Ovary (tissue), 9 donors: Measurements from ENCODE around the gene RANBP10. TPM values are rescaled to one million over a fixed set of nuclear protein-coding genes. Genes with fewer than 3 reads are reported as not detected.

ENCODE experiments used
- DNase-seq, 5 donors: peaks; one replicate each; pipeline ENCODE4 v3.0.0-alpha.2; 2019 to 2020
- H3K27ac ChIP-seq, 2 donors: fragments of 200-600 bp; one replicate each; pipeline versions ENCODE4 v1.5.1 to v1.8.0; 2019 to 2022
- H3K27me3 ChIP-seq: fragments of 200-600 bp; one replicate; pipeline ENCODE4 v1.8.0; 2022
- H3K36me3 ChIP-seq: fragments of 200-600 bp; sonication (generic); one replicate; pipeline ENCODE4 v1.5.1; 2019
- H3K4me1 ChIP-seq: one replicate; pipeline ENCODE4 v1.8.1; 2013; ENCODE audit warnings: mild to moderate bottlenecking, moderate library complexity; ENCODE audit not compliant: insufficient read depth
- H3K4me3 ChIP-seq: fragments of 200-600 bp; sonication (generic); one replicate; pipeline ENCODE4 v1.5.1; 2017
- H3K9me3 ChIP-seq, 2 donors: fragments of 200-600 bp in 1 of 2; sonication (generic) in 1 of 2; one replicate each; pipeline versions ENCODE4 v1.5.1 to v1.8.1; 2013 to 2019; ENCODE audit warnings: mild to moderate bottlenecking in 1 of 2, moderate library complexity in 1 of 2
- EP300 ChIP-seq: sonication (generic); formaldehyde crosslinking; IDR thresholded peaks from one replicate; pipeline ENCODE4 v1.6.1; 2017; ENCODE audit warnings: antibody characterized with exemption
- POLR2A ChIP-seq: fragments of 450-650 bp; IDR thresholded peaks from one replicate; pipeline ENCODE4 v1.6.1; 2017; ENCODE audit warnings: antibody characterized with exemption, mild to moderate bottlenecking, moderate library complexity
- WGBS, 3 donors: extraction: QIAGEN DNeasy Blood & Tissue Kit in 1 of 3; methylation state at CpG; one replicate each; pipeline versions ENCODE4 v1.1.5 to v1.1.7; 2013 to 2017; 5-methylcytosine and 5-hydroxymethylcytosine counted together
- intact Hi-C, 4 donors: fragments of 100-400 bp; cut with DNase I; formaldehyde crosslinking; loops; one replicate each; pipeline versions ENCODE4 v1.11.0 to v1.15.1; 2022 to 2023
- polyA plus RNA-seq, 2 donors: library from polyadenylated mRNA; stranded (reverse); fragments of 200-250 nt in 1 of 2; fragments of 350-450 nt in 1 of 2; fragmentation: Illumina TruSeq in 1 of 2; extraction: RNeasy Lipid Tissue Mini Kit (QIAGEN cat#74804) in 1 of 2; gene quantifications; one replicate each; pipeline ENCODE4 v1.2.3, GENCODE V29; 2013 to 2014
- total RNA-seq, 7 donors: library from RNA; depleted of rRNA in 2 of 7; stranded (reverse); fragments of >200 nt in 2 of 7; fragmentation: NEBNext Ultra II Directional in 3 of 7; extraction: Animal tissue kit (Norgen Biotek cat#: 25700) in 3 of 7; gene quantifications; one replicate each; pipeline versions ENCODE4 v1.1.0 to v1.2.4, GENCODE V29; 2016 to 2023
- TF ChIP-seq, protein P1 (sequence below), 3 donors: fragments of 450-650 bp in 2 of 3; fragments of 200-600 bp in 1 of 3; IDR thresholded peaks; one replicate each; pipeline versions ENCODE4 v1.5.1 to v1.8.0; 2016 to 2022; ENCODE audit warnings: antibody characterized with exemption in 3 of 3, mild to moderate bottlenecking in 1 of 3
- donor health status: DM: no; HTN: no; CAD: no; lungs with moderate emphysema.
- donor health status: DM: no; HTN: no; CAD: no.
- donor health status: Bipolar disorder and iron deficiency.
- donor health status: DM: yes; HTN: yes; CAD: no.
- donor health status: DM: no; HTN: no; CAD: no.
- donor health status: DM: yes; HTN: yes; CAD: no.

RANBP10 gene
- total and polyA plus RNA-seq, 9 donors: 8.3 to 19.6 (median 16.9) TPM

DNA sequence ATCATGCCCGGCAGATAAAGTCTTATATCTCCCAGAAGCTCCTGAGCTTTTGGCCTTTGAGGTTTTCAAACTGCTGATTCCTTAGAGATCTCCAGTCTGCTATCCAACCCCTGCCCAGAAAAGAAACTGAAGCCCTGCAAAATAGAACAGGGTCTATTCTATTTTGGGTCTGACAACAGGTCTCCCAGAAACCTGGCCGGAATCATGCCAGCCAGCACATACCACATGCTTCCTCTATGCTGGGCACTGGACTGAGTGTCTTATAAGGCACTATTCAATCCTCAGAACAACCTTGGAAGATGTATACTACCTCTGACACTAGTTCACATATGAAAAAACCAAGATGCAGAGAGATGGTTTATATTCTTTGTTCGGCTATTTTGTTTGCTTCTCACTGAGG is 66.0 kb downstream of the RANBP10 start:
- H3K27me3 ChIP-seq: no peaks in the 10 kb centered on the region
- H3K36me3 ChIP-seq: no peaks in the 10 kb centered on the region
- no peaks in the 10 kb centered on the region for H3K9me3 ChIP-seq
- no peak overlapping the region for H3K4me3 ChIP-seq
- intact Hi-C loops: no loop called here
- H3K27ac ChIP-seq: no peak overlapping the region
- 92 to 93% (median 93%) methylated on average over 3 of the region's 3 CpGs for WGBS, 3 donors
- TF ChIP-seq EP300: no peak
- TF ChIP-seq, protein P1, sequence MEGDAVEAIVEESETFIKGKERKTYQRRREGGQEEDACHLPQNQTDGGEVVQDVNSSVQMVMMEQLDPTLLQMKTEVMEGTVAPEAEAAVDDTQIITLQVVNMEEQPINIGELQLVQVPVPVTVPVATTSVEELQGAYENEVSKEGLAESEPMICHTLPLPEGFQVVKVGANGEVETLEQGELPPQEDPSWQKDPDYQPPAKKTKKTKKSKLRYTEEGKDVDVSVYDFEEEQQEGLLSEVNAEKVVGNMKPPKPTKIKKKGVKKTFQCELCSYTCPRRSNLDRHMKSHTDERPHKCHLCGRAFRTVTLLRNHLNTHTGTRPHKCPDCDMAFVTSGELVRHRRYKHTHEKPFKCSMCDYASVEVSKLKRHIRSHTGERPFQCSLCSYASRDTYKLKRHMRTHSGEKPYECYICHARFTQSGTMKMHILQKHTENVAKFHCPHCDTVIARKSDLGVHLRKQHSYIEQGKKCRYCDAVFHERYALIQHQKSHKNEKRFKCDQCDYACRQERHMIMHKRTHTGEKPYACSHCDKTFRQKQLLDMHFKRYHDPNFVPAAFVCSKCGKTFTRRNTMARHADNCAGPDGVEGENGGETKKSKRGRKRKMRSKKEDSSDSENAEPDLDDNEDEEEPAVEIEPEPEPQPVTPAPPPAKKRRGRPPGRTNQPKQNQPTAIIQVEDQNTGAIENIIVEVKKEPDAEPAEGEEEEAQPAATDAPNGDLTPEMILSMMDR (IDR thresholded peaks at IDR 0.05): no peak
- no peak for TF ChIP-seq POLR2A
- no peaks in the 10 kb centered on the region for H3K4me1 ChIP-seq
- no peak for DNase-seq

DNA sequence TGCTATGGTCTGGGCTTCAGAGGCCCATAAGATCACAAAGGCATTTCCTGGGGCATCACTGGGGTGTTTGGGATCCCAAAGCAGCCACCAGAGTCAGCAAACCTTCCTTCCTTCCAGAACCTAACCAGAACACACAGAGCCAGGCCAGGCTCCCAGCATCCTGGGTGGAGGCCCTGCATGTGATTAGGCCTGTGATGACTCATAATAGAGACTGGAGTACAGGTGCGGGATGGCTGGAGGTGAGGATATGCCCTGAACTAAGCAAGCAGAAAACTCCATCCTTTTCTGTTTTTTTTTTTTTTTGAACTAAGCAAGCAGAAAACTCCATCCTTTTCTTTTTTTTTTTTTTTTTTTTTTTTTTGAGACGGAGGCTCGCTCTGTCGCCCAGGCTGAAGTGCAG is 69.5 kb downstream of the RANBP10 start:
- no peaks in the 10 kb centered on the region for H3K36me3 ChIP-seq
- H3K9me3 ChIP-seq: no peaks in the 10 kb centered on the region
- no peak overlapping the region for H3K4me3 ChIP-seq
- WGBS, 3 donors: 90 to 99% (median 98%) methylated on average over 4 of the region's 4 CpGs
- no peak overlapping the region for H3K27ac ChIP-seq
- H3K4me1 ChIP-seq: no peaks in the 10 kb centered on the region
- DNase-seq: no peak
- intact Hi-C loops: no loop called here
- no peaks in the 10 kb centered on the region for H3K27me3 ChIP-seq
- TF ChIP-seq EP300: no peak
- TF ChIP-seq, protein P1 (IDR thresholded peaks at IDR 0.05): no peak
- no peak for TF ChIP-seq POLR2A

DNA sequence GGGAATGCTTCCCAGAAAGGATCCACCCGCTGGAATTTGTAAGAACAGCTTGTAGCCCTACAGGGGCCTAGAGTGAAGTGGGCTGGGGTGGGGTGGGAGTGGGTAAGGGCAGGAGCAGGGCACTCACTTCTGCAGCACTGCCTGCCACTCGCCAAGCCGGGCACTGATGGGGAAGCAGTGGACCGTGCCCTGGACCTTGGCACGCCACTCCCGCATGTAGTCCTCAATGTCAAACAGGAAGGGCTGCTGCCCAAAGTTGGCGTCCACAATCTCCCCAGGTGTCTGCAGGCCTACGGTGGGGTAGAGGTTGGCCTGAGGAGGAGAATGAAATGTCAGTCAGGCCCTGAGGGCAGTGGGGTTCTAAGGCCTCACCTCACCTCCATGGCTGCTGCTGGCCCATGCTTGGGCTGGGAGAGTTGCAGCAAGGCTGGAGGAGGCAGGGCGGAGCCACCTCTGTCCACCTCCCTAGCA is 71.6 kb downstream of the RANBP10 start:
- no peak for DNase-seq
- H3K4me1 ChIP-seq: no peaks in the 10 kb centered on the region
- intact Hi-C loops: no loop called here
- 77 to 84% (median 82%) methylated on average over 9 of the region's 9 CpGs for WGBS, 3 donors
- no peak overlapping the region for H3K4me3 ChIP-seq
- no peaks in the 10 kb centered on the region for H3K27me3 ChIP-seq
- no peak overlapping the region for H3K27ac ChIP-seq
- no peak for TF ChIP-seq EP300
- no peak for TF ChIP-seq POLR2A
- TF ChIP-seq, protein P1 (IDR thresholded peaks at IDR 0.05): no peak
- H3K36me3 ChIP-seq: no peaks in the 10 kb centered on the region
- H3K9me3 ChIP-seq: no peaks in the 10 kb centered on the region

DNA sequence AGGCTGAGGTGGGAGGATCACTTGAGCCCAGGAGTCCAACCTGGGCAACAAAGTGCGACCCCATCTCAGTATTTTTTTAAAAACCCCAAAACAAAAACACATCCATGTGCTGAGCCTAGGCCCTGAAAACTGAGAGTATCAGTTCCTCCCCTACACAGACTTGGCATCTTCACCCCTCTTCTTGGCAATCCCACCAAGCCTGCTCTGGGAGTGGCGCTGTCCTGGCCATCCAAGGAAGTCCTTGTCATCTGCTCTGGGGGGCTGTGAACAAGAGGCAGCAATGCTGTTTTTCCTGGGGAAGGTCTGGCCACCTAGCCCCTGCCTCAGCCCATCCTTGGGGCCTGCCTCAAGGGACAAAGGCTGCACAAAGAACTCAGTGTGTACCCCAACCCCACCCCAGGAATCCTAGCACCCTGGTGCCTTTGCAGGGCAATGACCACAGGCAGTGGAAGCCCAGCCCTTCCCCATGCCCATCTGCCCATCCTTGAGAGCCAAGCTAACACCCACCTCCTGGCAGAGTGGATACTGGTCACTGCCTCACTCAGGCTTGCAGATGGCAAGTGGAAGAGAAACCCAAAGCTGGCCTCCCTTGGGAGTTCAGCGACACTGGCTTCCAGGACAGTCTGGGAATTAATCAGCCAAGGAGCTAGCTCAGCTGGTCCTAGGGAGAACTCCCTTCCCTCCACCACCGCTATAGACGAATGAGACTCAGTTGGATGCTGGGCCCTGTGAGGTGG is 72.5 kb downstream of the RANBP10 start:
- Histone ChIP-seq H3K36me3 (no peaks in the 10 kb centered on the region), H3K27me3 (no peaks in the 10 kb centered on the region), H3K9me3 (no peaks in the 10 kb centered on the region), H3K27ac (no peak overlapping the region), H3K4me3 (no peak overlapping the region), H3K4me1 (no peaks in the 10 kb centered on the region)
- TF ChIP-seq EP300: no peak
- TF ChIP-seq, protein P1 (IDR thresholded peaks at IDR 0.05): no peak
- no peak for TF ChIP-seq POLR2A
- WGBS, 3 donors: 84 to 91% (median 87%) methylated on average over 5 of the region's 5 CpGs
- no peak for DNase-seq
- intact Hi-C loops: no loop called here
